NB4 (cell line): ENCODE data around the gene ZNF358.
"Not testable (repeated sequence)": the region's sequence is repeated elsewhere in the genome, so short reads cannot be mapped to it uniquely, and the experiment has no call there.

Source experiments
- DNase-seq: peaks from one replicate; pipeline ENCODE4 v3.0.0; 2010; ENCODE audit warnings: low read depth
- H3K4me3 ChIP-seq: one replicate; pipeline ENCODE4 v1.5.1; 2011; ENCODE audit warnings: mild to moderate bottlenecking, low read depth, low read length, moderate library complexity
- CTCF ChIP-seq: IDR thresholded peaks from one replicate; pipeline ENCODE4 v1.5.1; 2012; ENCODE audit warnings: low read depth, low read length
- MAX ChIP-seq: IDR thresholded peaks from 2 replicates; pipeline ENCODE4 v1.6.1; 2011; ENCODE audit warnings: low read depth, low read length
- MYC ChIP-seq: IDR thresholded peaks from 2 replicates; pipeline ENCODE4 v1.6.1; 2011; ENCODE audit warnings: low read depth, low read length
- POLR2A ChIP-seq: IDR thresholded peaks from 2 replicates; pipeline ENCODE4 v1.6.1; 2011; ENCODE audit warnings: mild to moderate bottlenecking; ENCODE audit not compliant: insufficient read length; ENCODE audit errors: extremely low read depth

ZNF358 gene

GRCh38 chr19:7535047-7535997 lies 19.4 kb downstream of the ZNF358 start, which contains the start of gene PNPLA6:
Gene PNPLA6 (plus strand): TSS chr19:7535717. CDS start chr19:7535789, 72 bp downstream.
- TF ChIP-seq MAX (peak; percentile 67), MYC (peak; percentile 75; the same call in 1 of the 2 replicates), CTCF (no peak), POLR2A (no peak)
- DNase-seq, result peak; percentile 93
- H3K4me3 ChIP-seq, result peak within 1 kb of the TSS; percentile 75

GRCh38 chr19:7535998-7536695 lies 20.2 kb downstream of the ZNF358 start:
- DNase-seq, result no peak
- H3K4me3 ChIP-seq, result peak overlapping the region; percentile 75
- TF ChIP-seq POLR2A (no peak), MAX (no peak)

- H3K4me3 ChIP-seq, DNase-seq: not testable (repeated sequence)
These were observed 23.1 kb downstream of the ZNF358 start for GRCh38 chr19:7538990-7539389.

- no peak overlapping the region for H3K4me3 ChIP-seq
- TF ChIP-seq MAX, result no peak
- no peak for TF ChIP-seq MYC
- DNase-seq, result no peak
These were observed 24.0 kb downstream of the ZNF358 start for GRCh38 chr19:7539827-7540425.

GRCh38 chr19:7540761-7541474 lies 25.0 kb downstream of the ZNF358 start:
- DNase-seq, result peak; percentile 70

GRCh38 chr19:7541475-7541824 lies 25.5 kb downstream of the ZNF358 start:
- H3K4me3 ChIP-seq, result no peak overlapping the region
- TF ChIP-seq POLR2A, result no peak
- TF ChIP-seq MYC, result no peak
- no peak for TF ChIP-seq MAX
- TF ChIP-seq CTCF, result no peak

More at GRCh38 chr19:7540761-7541474, 25.0 kb downstream of the ZNF358 start:
- H3K4me3 ChIP-seq, result no peak overlapping the region
- TF ChIP-seq POLR2A (no peak), MAX (no peak), CTCF (no peak), MYC (no peak)

More at GRCh38 chr19:7541475-7541824, 25.5 kb downstream of the ZNF358 start:
- no peak for DNase-seq
